ENCODE results near the gene TEAD1. TPM values are rescaled to one million over a fixed set of nuclear protein-coding genes. Genes with fewer than 3 reads are reported as not detected.

Gene TEAD1
- total RNA-seq, 4 donors from 2014 or later: 127 to 165 (median 140) TPM

- H3K27ac ChIP-seq: peak overlapping the region in 3 of 4 donors; percentile 41 to 84 (median 77)
- H3K36me3 ChIP-seq: no peaks in the 10 kb centered on the region
- TF ChIP-seq, protein P1, sequence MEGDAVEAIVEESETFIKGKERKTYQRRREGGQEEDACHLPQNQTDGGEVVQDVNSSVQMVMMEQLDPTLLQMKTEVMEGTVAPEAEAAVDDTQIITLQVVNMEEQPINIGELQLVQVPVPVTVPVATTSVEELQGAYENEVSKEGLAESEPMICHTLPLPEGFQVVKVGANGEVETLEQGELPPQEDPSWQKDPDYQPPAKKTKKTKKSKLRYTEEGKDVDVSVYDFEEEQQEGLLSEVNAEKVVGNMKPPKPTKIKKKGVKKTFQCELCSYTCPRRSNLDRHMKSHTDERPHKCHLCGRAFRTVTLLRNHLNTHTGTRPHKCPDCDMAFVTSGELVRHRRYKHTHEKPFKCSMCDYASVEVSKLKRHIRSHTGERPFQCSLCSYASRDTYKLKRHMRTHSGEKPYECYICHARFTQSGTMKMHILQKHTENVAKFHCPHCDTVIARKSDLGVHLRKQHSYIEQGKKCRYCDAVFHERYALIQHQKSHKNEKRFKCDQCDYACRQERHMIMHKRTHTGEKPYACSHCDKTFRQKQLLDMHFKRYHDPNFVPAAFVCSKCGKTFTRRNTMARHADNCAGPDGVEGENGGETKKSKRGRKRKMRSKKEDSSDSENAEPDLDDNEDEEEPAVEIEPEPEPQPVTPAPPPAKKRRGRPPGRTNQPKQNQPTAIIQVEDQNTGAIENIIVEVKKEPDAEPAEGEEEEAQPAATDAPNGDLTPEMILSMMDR (IDR thresholded peaks at IDR 0.05): no peak
- no peak for TF ChIP-seq EP300 (IDR thresholded peaks at IDR 0.05)
- TF ChIP-seq POLR2A (IDR thresholded peaks at IDR 0.05): no peak
- H3K27me3 ChIP-seq: no peaks in the 10 kb centered on the region
- WGBS, 2 donors: 52 to 59% methylated on average over 13 of the region's 13 CpGs
- DNase-seq (ENCODE audit: low spot score in 2 of 2): no peak
- no peaks in the 10 kb centered on the region for H3K9me3 ChIP-seq
- H3K4me1 ChIP-seq: peaks cover 3 to 90% (median 50%) of the 10 kb centered on the region in 4 donors
- H3K4me3 ChIP-seq: no peak overlapping the region
Observed at GRCh38 chr11:12723421-12724300, 49.4 kb downstream of the TEAD1 start.

- H3K9me3 ChIP-seq: no peaks in the 10 kb centered on the region
- WGBS, 2 donors: 43 to 45% methylated on average over 14 of the region's 14 CpGs
- TF ChIP-seq EP300 (IDR thresholded peaks at IDR 0.05) (peak; percentile 12 to 77), POLR2A (IDR thresholded peaks at IDR 0.05) (no peak)
- H3K36me3 ChIP-seq: no peaks in the 10 kb centered on the region
- peak overlapping the region in 3 of 4 donors; percentile 41 to 84 (median 77) for H3K27ac ChIP-seq
- H3K27me3 ChIP-seq: no peaks in the 10 kb centered on the region
- H3K4me1 ChIP-seq: peaks cover 3 to 90% (median 48%) of the 10 kb centered on the region in 4 donors
- DNase-seq (ENCODE audit: low spot score in 2 of 2): peak; percentile 66 to 89
- no peak overlapping the region for H3K4me3 ChIP-seq
Observed at GRCh38 chr11:12724301-12725054, 50.3 kb downstream of the TEAD1 start.

DNA sequence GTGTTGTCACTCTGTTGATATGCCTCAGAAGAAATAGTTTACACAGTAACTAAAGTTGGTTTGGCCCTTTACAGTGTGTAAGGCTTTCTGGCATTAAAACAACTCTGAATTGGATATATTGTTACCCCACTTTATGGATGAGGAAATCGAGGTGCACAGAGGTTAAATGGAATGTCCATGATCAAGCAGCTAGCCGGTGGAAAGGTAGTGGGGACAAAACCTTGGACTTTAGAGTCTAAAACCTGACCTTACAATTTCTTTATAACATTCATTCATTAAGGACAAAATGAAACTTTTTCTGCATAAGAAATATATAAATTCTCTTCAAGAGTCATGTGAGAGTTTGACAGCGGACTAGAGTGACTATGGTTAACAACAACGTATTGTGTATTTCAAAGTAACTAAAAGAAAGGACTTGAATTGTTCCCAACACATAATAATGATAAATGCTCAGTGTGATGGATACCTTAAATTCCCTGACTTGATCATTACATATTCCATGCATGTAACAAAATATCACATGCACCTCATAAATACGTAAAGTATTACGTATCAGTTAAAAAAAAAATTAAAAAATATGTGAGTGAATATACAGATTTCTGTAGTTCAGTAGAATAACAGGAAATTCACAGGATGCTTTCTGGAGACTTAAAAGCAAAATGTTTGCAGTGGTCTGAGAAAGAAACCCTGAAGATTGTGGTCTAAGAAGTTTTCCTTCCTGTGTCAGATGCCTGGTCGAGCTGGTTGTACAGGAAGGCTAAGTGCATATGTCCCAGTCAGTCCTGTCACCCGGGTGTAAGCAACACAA is 51.0 kb downstream of the TEAD1 start:
- peak overlapping the region in 3 of 4 donors; percentile 41 to 84 (median 77) for H3K27ac ChIP-seq
- 50 to 51% methylated on average over 8 of the region's 8 CpGs for WGBS, 2 donors

DNA sequence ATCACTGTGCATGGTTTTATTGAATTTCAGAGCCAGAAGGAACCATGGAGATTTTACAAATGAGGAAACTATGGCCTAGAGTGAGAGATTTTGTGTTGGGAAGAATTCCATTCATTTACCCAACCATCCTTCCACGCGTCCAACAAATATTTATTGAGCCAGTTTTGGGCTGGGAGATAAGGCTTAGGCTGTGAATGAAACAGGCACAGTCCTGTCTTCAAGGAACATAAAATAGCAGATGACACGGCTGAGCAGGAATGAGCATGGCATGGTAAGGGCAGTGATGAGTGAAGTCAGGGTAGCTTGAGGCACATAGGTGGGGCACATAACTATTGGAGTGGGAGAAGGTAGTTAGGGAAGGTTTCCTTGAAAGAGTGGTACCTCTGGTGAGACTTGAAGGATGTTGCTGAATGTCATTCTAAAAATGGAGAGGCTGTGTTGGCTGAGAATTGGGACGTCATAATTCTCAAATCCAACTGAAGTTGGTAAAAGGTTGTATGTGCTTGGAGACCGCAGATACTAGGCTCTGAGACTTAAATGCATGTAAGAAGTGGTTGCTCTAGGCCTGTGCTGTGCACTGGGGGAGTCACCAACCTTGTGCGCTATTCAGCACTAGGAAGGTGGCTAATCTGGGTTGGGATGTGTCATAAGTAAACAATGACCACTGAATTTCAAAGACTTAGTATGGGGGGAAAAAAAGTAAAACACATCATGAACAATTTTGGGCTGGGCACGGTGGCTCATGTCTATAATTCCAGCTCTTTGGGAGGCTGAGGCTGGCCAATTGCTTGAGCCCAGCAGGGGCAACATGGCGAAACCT is 51.9 kb downstream of the TEAD1 start:
- WGBS, 2 donors: 71 to 73% methylated on average over 8 of the region's 8 CpGs
- DNase-seq (ENCODE audit: low spot score in 2 of 2): no peak
- TF ChIP-seq, protein P1 (IDR thresholded peaks at IDR 0.05): no peak
- TF ChIP-seq EP300 (IDR thresholded peaks at IDR 0.05) (no peak), POLR2A (IDR thresholded peaks at IDR 0.05) (no peak)

More for the DNA sequence above, 51.0 kb downstream of the TEAD1 start:
- Histone ChIP-seq H3K9me3 (no peaks in the 10 kb centered on the region), H3K36me3 (no peaks in the 10 kb centered on the region), H3K4me3 (no peak overlapping the region), H3K4me1 (peaks cover 3 to 92% (median 48%) of the 10 kb centered on the region in 4 donors), H3K27me3 (no peaks in the 10 kb centered on the region)
- no peak for TF ChIP-seq EP300 (IDR thresholded peaks at IDR 0.05)
- TF ChIP-seq POLR2A (IDR thresholded peaks at IDR 0.05): no peak
- TF ChIP-seq, protein P1 (IDR thresholded peaks at IDR 0.05): no peak
- DNase-seq (ENCODE audit: low spot score in 2 of 2): no peak

More for the DNA sequence above, 51.9 kb downstream of the TEAD1 start:
- no peak overlapping the region for H3K4me3 ChIP-seq
- H3K27ac ChIP-seq: peak overlapping the region in 2 of 4 donors; percentile 57 to 77
- H3K9me3 ChIP-seq: no peaks in the 10 kb centered on the region
- H3K36me3 ChIP-seq: no peaks in the 10 kb centered on the region
- H3K4me1 ChIP-seq: peaks cover 3 to 84% (median 46%) of the 10 kb centered on the region in 4 donors
- no peaks in the 10 kb centered on the region for H3K27me3 ChIP-seq

All from tibial nerve (tissue), 4 donors.